ENCODE data around the gene RNF111. TPM values are rescaled to one million over a fixed set of nuclear protein-coding genes. Genes with fewer than 3 reads are reported as not detected.

The RNF111 gene
- total RNA-seq, 1 experiment from 2014 or later: 22.4 TPM

DNA sequence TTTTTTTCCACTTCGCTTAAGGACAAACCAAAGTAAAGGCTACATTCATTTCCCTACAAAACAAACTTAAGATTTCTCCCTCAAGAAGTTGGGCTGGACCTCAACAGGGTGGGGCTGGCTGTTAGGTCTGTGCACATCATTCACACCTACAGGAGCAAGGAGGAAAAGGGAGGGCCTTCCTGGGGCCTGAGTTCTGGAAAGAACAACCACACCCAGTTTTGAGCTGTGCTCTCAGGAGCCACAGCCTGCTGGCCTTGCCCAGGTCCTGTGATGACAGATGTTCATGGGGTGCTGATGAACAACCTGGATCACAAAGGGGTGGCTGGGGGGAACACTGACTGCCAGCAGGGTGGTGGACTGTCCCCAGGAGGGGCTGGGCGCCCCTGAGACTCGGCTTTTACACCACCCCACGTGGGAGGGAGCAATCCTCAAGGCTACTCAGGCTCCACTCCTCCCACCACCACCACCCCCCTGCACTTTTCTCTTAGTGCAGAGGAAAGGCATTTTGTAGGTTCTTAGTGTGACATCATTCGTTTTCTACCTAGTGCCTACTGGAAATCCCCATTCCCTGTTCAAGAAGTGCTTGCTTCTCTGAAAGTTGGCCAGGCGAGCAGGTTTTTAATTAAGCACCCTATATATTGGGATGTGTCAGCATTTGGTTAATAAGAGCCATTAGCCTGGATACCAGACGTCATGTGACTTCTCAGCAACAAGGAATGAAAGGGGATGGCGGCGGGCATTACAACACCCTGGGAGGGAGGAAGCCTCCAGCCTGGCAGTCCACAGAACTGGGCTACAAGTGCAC is 153.2 kb downstream of the RNF111 start:
- H3K27ac Mint-ChIP-seq: 0 out of 2 replicates have a peak overlapping the region, but pooled peaks have one; percentile 9
- POLR2A ChIA-PET: no interaction called here
- peaks cover 5% of the 10 kb centered on the region for H3K4me1 Mint-ChIP-seq
- H3K4me3 Mint-ChIP-seq: no peak overlapping the region
- ATAC-seq (no peak), DNase-seq (ENCODE audit: low spot score) (no peak)
- H3K36me3 Mint-ChIP-seq: peaks cover 53% of the 10 kb centered on the region
- no peak for TF ChIP-seq CREB1 (CRISPR knock-in tag; IDR thresholded peaks at IDR 0.05)
- no peak for TF ChIP-seq FOXP4 (CRISPR knock-in tag; IDR thresholded peaks at IDR 0.05)
- no peak for TF ChIP-seq RELA (CRISPR knock-in tag; IDR thresholded peaks at IDR 0.05; ENCODE audit: borderline replicate concordance)
- no peak for TF ChIP-seq ZNF416 (CRISPR knock-in tag; IDR thresholded peaks at IDR 0.05)
- TF ChIP-seq, protein P1, sequence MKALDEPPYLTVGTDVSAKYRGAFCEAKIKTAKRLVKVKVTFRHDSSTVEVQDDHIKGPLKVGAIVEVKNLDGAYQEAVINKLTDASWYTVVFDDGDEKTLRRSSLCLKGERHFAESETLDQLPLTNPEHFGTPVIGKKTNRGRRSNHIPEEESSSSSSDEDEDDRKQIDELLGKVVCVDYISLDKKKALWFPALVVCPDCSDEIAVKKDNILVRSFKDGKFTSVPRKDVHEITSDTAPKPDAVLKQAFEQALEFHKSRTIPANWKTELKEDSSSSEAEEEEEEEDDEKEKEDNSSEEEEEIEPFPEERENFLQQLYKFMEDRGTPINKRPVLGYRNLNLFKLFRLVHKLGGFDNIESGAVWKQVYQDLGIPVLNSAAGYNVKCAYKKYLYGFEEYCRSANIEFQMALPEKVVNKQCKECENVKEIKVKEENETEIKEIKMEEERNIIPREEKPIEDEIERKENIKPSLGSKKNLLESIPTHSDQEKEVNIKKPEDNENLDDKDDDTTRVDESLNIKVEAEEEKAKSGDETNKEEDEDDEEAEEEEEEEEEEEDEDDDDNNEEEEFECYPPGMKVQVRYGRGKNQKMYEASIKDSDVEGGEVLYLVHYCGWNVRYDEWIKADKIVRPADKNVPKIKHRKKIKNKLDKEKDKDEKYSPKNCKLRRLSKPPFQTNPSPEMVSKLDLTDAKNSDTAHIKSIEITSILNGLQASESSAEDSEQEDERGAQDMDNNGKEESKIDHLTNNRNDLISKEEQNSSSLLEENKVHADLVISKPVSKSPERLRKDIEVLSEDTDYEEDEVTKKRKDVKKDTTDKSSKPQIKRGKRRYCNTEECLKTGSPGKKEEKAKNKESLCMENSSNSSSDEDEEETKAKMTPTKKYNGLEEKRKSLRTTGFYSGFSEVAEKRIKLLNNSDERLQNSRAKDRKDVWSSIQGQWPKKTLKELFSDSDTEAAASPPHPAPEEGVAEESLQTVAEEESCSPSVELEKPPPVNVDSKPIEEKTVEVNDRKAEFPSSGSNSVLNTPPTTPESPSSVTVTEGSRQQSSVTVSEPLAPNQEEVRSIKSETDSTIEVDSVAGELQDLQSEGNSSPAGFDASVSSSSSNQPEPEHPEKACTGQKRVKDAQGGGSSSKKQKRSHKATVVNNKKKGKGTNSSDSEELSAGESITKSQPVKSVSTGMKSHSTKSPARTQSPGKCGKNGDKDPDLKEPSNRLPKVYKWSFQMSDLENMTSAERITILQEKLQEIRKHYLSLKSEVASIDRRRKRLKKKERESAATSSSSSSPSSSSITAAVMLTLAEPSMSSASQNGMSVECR (CRISPR knock-in tag; IDR thresholded peaks at IDR 0.05; ENCODE audit: borderline replicate concordance): no peak
- no peak for TF ChIP-seq ZNF317 (CRISPR knock-in tag; IDR thresholded peaks at IDR 0.05; ENCODE audit: borderline replicate concordance, low read depth)
- TF ChIP-seq TEAD1 (CRISPR knock-in tag; IDR thresholded peaks at IDR 0.05): no peak
- TF ChIP-seq KAT7 (CRISPR knock-in tag; IDR thresholded peaks at IDR 0.05; ENCODE audit: borderline replicate concordance): no peak
- no peak for TF ChIP-seq NFE2L1 (CRISPR knock-in tag; IDR thresholded peaks at IDR 0.05)
- TF ChIP-seq TP53 (CRISPR knock-in tag; IDR thresholded peaks at IDR 0.05): no peak
- TF ChIP-seq MAX (CRISPR knock-in tag; IDR thresholded peaks at IDR 0.05): no peak
- no peaks in the 10 kb centered on the region for H3K27me3 Mint-ChIP-seq (ENCODE audit: low read depth)
- CTCF ChIA-PET: no interaction called here
- no peaks in the 10 kb centered on the region for H3K9me3 Mint-ChIP-seq

DNA sequence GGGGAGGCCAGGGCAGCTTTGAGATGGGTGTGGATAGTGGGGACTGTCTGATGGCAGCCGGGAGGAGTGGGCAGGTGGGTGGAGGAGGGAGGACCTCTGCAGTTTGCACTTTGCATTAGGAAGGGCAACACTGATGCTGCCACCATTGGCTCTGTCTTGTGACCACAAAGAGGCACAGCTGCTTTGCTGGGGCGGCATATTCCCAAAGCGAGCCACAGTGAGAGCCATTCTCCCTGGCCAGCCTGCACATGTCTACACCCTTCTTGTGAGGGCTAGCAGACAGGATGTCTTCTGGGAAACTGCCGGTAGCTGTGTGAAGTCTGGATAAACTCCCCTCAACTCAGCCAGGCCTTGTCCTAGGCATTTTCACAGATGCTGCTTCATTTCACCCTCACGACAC is 155.8 kb downstream of the RNF111 start:
- no peak for DNase-seq (ENCODE audit: low spot score)
- POLR2A ChIA-PET: no interaction called here
- H3K4me3 Mint-ChIP-seq: no peak overlapping the region
- no peak for TF ChIP-seq ETV6 (CRISPR knock-in tag; IDR thresholded peaks at IDR 0.05)
- no peak for TF ChIP-seq HMGA2 (CRISPR knock-in tag; IDR thresholded peaks at IDR 0.05)
- TF ChIP-seq, protein P1 (CRISPR knock-in tag; IDR thresholded peaks at IDR 0.05; ENCODE audit: borderline replicate concordance): no peak
- no peak for TF ChIP-seq GABPB1 (CRISPR knock-in tag; IDR thresholded peaks at IDR 0.05)
- no peak for TF ChIP-seq TEAD4 (CRISPR knock-in tag; IDR thresholded peaks at IDR 0.05)
- TF ChIP-seq SMAD4 (CRISPR knock-in tag; IDR thresholded peaks at IDR 0.05): no peak
- TF ChIP-seq PRRX2 (CRISPR knock-in tag; IDR thresholded peaks at IDR 0.05): no peak
- TF ChIP-seq ZNF121 (CRISPR knock-in tag; IDR thresholded peaks at IDR 0.05): no peak
- TF ChIP-seq CREB1 (CRISPR knock-in tag; IDR thresholded peaks at IDR 0.05): no peak
- no peak for TF ChIP-seq IRF2 (CRISPR knock-in tag; IDR thresholded peaks at IDR 0.05; ENCODE audit: borderline replicate concordance, low read depth)
- TF ChIP-seq, protein P2, sequence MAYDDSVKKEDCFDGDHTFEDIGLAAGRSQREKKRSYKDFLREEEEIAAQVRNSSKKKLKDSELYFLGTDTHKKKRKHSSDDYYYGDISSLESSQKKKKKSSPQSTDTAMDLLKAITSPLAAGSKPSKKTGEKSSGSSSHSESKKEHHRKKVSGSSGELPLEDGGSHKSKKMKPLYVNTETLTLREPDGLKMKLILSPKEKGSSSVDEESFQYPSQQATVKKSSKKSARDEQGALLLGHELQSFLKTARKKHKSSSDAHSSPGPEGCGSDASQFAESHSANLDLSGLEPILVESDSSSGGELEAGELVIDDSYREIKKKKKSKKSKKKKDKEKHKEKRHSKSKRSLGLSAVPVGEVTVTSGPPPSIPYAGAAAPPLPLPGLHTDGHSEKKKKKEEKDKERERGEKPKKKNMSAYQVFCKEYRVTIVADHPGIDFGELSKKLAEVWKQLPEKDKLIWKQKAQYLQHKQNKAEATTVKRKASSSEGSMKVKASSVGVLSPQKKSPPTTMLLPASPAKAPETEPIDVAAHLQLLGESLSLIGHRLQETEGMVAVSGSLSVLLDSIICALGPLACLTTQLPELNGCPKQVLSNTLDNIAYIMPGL (CRISPR knock-in tag; IDR thresholded peaks at IDR 0.05): no peak
- TF ChIP-seq FOXK1 (CRISPR knock-in tag; IDR thresholded peaks at IDR 0.05): no peak
- no peak for TF ChIP-seq MXD4 (CRISPR knock-in tag; IDR thresholded peaks at IDR 0.05; ENCODE audit: borderline replicate concordance)
- TF ChIP-seq OVOL2 (CRISPR knock-in tag; IDR thresholded peaks at IDR 0.05; ENCODE audit: borderline replicate concordance): no peak

More for the DNA sequence above, 155.8 kb downstream of the RNF111 start:
- peaks cover 41% of the 10 kb centered on the region for H3K36me3 Mint-ChIP-seq
- no peak overlapping the region for H3K27ac Mint-ChIP-seq
- no peaks in the 10 kb centered on the region for H3K27me3 Mint-ChIP-seq (ENCODE audit: low read depth)
- ATAC-seq: no peak
- H3K4me1 Mint-ChIP-seq: peaks cover 15% of the 10 kb centered on the region
- H3K9me3 Mint-ChIP-seq: no peaks in the 10 kb centered on the region
- CTCF ChIA-PET: no interaction called here

All from WTC11 (cell line).